GM18517 (cell line): Measurements from ENCODE around the gene PRELP.

Source experiments
- ATAC-seq: cut with Tn5 transposase; IDR thresholded peaks from one replicate; pipeline ENCODE4 v1.9.1; 2021; ENCODE audit warnings: mild to moderate bottlenecking, moderate library complexity; ENCODE audit not compliant: unreplicated experiment

Gene PRELP

GRCh38 chr1:203521074-203521794, 45.6 kb downstream of the PRELP start:
- ATAC-seq, result no peak

GRCh38 chr1:203521812-203522211, 46.2 kb downstream of the PRELP start:
- no peak for ATAC-seq

DNA sequence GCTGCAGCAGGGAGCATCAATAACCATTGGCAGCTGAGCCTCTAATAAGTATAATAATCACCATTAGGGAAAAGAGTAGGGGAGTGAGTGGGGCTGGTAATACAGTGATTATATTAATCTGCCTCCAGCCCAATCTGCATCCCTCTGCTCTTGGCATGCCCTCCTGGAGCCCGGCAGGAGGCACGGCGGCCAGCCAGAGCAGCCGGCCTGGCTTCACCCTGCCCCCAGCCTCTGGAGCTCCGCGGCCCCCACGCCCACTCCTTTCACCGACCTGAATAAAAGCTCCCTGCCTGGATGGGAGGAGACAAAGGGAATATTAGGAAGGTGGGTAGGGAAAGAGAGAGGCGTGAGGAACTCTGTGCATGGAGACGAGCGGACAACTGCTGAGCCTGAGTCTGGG, 46.6 kb downstream of the PRELP start:
- ATAC-seq, result no peak

DNA sequence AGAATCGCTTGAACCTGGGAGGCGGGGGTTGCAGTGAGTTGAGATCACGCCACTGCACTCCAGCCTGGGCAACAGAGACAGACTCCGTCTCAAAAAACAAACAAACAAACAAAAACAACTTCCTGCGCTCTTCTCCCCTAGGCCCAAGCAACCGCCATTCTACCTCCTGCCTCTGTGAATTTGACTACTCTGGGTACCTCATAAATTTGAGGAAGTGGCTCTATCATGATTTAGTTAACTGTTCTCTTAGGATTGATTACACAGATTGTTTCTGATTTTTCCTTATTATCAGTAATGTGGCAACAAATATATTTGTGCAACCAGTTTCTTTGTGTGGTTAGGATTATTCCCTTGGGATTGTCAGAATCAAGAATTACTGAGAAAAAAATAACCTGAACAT, 48.1 kb downstream of the PRELP start:
- ATAC-seq, result no peak

DNA sequence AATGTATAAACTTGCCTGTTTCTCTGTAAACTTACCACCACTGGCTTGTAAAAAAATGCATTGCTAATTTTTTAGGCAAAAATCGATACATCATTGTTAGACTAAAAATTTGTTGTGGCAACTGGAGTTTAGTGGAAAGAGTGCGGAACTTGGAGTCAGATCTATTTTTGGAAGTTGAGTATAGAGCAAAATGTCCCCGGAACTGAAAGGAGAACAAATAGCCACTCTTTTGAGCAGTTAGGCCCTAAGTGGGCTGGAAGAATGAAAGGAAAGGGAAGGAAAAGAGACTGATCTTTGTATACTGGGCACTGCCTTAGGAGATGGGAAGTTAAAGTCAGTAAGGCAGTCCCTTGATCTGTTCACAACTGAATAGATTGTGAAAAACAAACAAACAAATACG, 48.5 kb downstream of the PRELP start:
- no peak for ATAC-seq

DNA sequence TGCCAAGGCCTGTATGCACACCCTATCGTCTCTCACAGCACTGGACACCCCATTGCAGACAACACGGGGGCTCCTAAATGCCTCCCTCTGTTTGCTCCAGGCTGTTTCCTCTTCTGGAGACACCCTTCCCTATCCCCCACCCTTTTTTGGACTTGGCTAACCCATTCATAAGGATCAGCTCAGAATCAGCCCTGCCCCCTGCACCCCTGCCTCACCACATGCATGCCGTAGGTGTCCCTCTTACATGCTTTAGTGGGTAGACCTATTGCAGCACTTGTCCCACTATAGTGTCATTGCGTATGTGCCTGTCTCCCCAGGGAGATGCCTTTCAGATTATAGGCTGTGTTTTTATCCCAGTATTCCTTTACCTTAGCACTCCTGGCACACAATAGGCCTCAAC, 49.2 kb downstream of the PRELP start:
- ATAC-seq, result no peak

GRCh38 chr1:203525685-203526084, 50.1 kb downstream of the PRELP start:
- no peak for ATAC-seq

DNA sequence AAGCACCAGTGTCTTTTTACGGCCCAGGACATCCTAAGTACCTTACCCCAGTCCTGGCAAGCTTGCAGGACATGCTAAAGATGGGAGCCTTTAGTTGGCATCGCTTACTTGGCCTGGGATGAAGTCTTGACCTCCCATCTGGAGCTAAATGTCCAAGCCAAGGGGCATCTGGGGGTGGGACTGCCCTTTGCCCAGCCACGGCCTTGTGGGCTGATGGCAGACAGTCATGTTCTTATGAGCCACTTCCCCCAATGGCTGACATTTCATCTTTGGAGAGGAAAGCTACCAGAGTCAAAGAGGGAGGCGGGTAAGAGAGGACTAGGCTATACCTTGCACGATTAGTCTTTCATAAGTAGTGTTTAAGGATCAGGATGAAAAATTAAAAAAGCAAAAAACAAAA, 50.5 kb downstream of the PRELP start:
- no peak for ATAC-seq

DNA sequence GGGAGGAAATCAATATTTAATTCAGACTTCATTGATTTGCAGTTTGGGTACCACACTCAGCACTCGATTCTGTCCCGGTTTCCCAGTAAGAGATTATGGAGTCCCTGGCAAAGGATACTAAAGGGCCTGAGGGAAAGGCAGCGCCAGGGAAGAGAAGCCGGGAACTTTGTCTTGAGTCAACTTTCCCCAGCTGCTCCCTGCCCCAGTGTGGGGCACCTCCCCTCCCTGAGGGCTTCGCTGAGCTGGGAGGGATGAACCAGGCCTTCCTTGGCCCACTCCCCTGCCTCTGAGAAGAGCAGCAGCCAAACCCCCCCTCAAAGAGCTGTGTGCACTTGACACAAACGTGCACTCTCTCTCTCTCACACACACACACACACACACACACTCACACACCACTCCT, 51.0 kb downstream of the PRELP start:
- no peak for ATAC-seq

DNA sequence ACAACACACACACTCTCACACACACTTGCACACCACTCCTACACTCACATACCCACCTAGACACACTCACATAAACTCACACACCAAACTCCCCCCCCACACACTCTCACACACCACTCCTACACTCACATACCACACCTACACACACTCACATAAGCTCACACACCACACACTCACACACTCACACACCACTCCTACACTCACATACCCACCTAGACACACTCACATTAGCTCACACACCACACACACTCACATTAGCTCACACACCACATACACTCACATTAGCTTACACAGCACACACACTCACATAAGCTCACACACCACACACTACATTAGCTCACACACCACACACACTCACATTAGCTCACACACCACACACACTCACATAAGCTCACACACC, 51.4 kb downstream of the PRELP start:
- ATAC-seq, result no peak

DNA sequence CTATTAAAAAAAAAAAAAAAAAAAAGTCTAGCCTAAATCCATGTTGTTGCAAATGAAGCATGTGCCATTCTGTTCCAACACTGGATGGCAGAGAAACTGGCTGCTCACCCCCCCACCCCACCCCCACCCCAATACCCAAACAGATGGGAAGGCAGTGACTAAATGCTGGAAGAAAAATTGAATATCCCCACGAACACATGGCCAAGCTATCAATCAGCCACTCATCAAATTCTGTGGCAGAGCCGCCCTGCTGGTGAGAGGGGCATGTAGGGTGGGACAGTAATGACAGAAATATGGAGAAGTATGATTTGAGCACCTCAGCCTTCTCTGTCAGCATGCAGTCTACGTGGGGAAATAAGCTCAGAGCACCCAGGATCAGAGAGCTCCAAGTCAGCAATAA, 52.5 kb downstream of the PRELP start:
- no peak for ATAC-seq

DNA sequence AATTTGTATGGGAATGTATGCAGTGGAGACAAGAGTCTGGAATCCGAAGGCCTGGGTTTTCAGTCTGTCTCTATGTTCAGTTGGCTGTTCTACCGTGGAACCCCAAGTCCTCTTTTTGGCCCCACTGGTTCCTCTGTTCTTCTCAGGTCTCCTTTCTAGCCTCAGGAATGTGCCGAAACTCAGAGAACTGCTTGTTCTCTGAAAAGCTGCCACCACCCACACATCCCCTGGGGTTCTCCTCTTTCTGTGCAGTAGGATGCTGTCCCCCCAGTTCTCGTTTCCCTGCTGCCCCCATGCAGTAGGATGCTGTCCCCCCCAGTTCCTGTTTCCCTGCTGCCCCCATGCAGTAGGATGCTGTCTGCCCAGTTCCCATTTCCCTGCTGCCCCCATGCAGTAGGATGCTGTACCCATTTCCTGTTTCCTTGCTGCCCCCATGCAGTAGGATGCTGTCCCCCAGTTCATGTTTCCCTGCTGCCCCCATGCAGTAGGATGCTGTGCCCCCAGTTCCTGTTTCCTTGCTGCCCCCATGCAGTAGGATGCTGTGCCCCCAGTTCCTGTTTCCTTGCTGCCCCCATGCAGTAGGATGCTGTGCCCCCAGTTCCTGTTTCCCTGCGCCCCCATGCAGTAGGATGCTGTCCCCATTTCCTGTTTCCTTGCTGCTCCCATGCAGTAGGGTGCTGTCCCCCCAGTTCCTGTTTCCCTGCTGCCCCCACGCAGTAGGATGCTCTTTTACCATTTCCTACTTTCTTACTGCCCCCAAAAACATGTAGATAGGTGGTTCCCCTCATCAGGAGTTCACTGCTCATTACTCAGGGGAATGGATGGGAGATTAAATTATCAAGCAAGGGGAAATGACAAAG, 53.6 kb downstream of the PRELP start:
- ATAC-seq, result no peak

DNA sequence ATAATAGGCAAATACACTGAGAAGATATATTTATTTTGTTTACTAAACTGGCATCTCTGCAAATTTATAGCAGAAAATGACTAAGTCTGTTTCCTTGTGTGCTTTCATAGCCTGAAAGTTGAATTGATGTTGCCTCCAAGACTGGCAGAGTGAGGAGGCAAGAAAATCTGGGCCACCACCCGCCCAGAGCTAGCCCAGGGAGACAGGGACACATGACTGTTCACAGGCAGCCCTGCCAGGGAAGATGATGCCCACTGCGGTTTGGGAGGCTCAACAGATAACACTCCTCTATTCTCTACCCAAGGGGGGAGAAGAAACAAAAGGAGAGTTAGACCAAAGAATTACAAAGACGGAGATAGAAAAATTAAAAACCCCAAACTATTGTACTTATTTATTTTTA, 55.5 kb downstream of the PRELP start:
- ATAC-seq, result no peak

DNA sequence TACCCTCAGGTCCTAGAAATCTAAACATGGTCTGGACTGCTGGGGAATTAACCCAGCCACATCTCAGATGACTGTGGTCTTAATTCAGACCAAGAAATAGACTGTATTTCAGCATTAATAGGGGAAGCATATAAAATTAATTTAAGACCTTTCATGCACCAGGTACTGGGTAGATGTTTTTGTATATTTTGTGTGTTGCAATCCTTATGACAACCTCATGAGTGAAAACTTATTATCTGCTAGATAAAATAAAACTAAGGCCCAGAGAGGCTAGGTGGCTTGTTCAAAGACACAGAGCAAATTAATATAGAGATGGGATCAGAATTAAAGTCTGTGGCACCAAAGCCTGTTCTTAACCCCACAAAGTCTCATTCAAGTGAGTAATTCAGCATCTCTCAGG, 58.4 kb downstream of the PRELP start:
- no peak for ATAC-seq

DNA sequence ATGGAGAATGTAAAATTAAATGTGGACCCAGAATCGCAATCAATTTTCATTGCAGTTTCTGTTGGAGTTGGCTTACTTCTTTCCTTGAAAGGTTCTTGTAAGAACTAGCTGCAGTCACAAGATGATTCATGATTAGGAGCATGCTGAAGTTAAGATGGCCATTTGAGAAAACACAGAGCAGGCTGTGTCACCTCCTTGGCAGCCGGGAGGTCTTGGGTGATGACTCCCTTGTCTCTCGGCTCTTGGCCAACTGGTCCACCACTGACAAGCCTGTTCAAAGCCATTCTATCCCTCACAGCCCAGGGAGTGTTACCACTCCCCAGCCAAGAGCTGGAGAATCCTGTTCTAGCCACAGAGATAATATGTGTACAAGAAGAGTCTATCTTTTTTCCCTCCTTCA, 58.9 kb downstream of the PRELP start:
- ATAC-seq, result no peak

- no peak for ATAC-seq
These were observed 61.0 kb downstream of the PRELP start for GRCh38 chr1:203536575-203536974.

DNA sequence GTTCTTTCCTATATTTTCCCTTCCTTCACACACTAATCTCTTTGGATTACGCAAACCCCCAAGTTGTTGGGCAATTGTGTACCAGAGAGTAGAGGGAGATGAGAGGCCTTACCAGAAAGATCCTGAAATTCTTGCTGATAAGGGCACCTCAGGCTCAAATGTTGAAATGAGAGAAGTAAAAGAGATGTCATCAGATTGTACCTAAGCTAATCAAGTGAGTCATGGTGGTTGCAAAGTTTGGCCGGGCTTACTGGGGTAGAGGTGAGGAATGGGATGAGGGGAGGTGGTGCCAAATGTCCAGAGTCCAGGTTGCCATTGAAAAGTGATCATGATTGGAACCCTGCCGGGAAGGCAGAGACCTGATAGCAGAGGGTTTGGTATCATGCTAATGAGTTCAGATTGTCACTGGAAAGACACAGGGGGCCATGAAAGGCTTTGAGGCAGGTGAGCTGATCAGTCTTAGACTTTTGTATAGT, 61.4 kb downstream of the PRELP start:
- no peak for ATAC-seq

- ATAC-seq, result no peak
These were observed 62.3 kb downstream of the PRELP start for GRCh38 chr1:203537806-203538464.

- ATAC-seq, result no peak
These were observed 63.1 kb downstream of the PRELP start for GRCh38 chr1:203538726-203539125.

DNA sequence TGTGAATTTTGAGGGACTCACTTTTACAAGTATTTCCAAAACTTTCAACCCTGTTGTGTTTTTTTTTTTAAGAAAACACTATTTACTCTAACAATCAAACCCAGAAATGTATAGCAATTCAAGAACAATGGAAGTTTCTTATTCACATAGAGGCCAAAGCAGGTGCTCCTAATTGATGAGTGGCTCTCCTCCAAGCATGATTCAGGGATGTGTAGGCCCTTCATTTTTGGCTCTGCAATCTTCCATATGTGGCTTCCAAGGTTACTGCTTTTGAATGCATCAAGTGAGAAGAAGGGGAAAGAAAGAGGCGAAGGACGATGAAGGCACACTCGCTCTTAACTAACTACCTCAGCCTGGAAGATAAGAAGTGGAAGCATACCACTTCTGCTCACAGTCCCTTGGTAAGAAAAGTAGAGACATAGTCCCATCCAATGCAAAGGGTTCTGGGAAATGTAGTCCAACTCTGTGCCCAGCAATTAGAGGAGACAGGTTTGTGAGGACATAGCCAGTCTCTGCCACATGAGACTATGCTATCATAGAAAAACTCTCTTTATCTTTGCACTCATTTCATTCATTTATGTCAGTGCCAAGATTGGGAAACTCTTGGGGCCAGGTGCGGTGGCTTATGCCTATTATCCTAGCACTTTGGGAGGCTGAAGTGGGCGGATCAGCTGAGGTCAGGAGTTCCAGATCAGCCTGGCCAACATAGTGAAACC, 64.4 kb downstream of the PRELP start:
- no peak for ATAC-seq
